Smooth muscle cell (in vitro differentiated cells): ENCODE results near the gene TMEM255B. TPM values are rescaled to one million over a fixed set of nuclear protein-coding genes. Genes with fewer than 3 reads are reported as not detected.

ENCODE experiments used
- DNase-seq: peaks from one replicate; lab custom pipeline; 2025; ENCODE audit not compliant: unreplicated experiment; lab: John Stamatoyannopoulos, UW
- H2AFZ ChIP-seq: fragments of 200-600 bp; sonication (generic); 2 replicates; pipeline ENCODE4 v1.6.0; 2016; ENCODE audit warnings: antibody characterized with exemption, low read depth, mild to moderate bottlenecking
- H3F3A ChIP-seq: fragments of 200-600 bp; sonication (generic); 2 replicates; pipeline ENCODE4 v1.6.0; 2017; ENCODE audit warnings: antibody characterized with exemption, low read depth
- H3K27ac ChIP-seq: fragments of 200-600 bp; sonication (generic); 2 replicates; pipeline ENCODE4 v1.5.1; 2016; ENCODE audit warnings: low read depth, mild to moderate bottlenecking
- H3K27me3 ChIP-seq: fragments of 200-600 bp; sonication (generic); 2 replicates; pipeline ENCODE4 v1.6.1; 2016; ENCODE audit warnings: low read depth, mild to moderate bottlenecking
- H3K36me3 ChIP-seq: fragments of 200-600 bp; sonication (generic); 2 replicates; pipeline ENCODE4 v1.5.1; 2016; ENCODE audit warnings: low read depth
- H3K4me1 ChIP-seq: fragments of 200-600 bp; sonication (generic); 2 replicates; pipeline ENCODE4 v1.5.1; 2016; ENCODE audit warnings: low read depth
- H3K4me2 ChIP-seq: fragments of 200-600 bp; sonication (generic); 2 replicates; pipeline ENCODE4 v1.6.0; 2016; ENCODE audit warnings: mild to moderate bottlenecking
- H3K4me3 ChIP-seq: fragments of 200-600 bp; sonication (generic); 2 replicates; pipeline ENCODE4 v1.5.1; 2016; ENCODE audit warnings: mild to moderate bottlenecking
- H3K79me2 ChIP-seq: fragments of 200-600 bp; sonication (generic); 2 replicates; pipeline ENCODE4 v1.6.0; 2016; ENCODE audit warnings: low read depth, mild to moderate bottlenecking
- H3K9ac ChIP-seq: fragments of 200-600 bp; sonication (generic); 2 replicates; pipeline ENCODE4 v1.6.0; 2016; ENCODE audit warnings: low read depth
- H3K9me3 ChIP-seq: fragments of 200-600 bp; sonication (generic); replicated peaks from 2 replicates; pipeline ENCODE4 v1.5.1; 2016; ENCODE audit warnings: low read depth
- H4K20me1 ChIP-seq: fragments of 200-600 bp; sonication (generic); 2 replicates; pipeline ENCODE4 v1.6.0; 2016; ENCODE audit warnings: low read depth
- CTCF ChIP-seq: fragments of 200-600 bp; sonication (generic); IDR thresholded peaks from 2 replicates; pipeline ENCODE4 v1.5.1; 2017; ENCODE audit warnings: borderline replicate concordance, mild to moderate bottlenecking, antibody characterized with exemption; ENCODE audit not compliant: insufficient read depth, poor library complexity, severe bottlenecking
- WGBS: methylation state at CpG from one replicate; pipeline ENCODE4 v1.1.7; 2016; ENCODE audit warnings: low lambda C conversion rate; 5-methylcytosine and 5-hydroxymethylcytosine counted together
- polyA plus RNA-seq: library from polyadenylated mRNA; unstranded; fragments of >200 nt; fragmentation: Nextera tagmentation; extraction: Ambion mirVana; gene quantifications from 2 replicates; pipeline ENCODE4 v1.2.1, GENCODE V29; 2016
- total RNA-seq: library from RNA; depleted of rRNA; stranded (reverse); fragments of >200 nt; gene quantifications from 2 replicates; pipeline ENCODE4 v1.2.3, GENCODE V29; 2014

The TMEM255B gene
- total and polyA plus RNA-seq, 2 experiments from 2014 or later = 0.22 to 2.1 TPM

GRCh38 chr13:113763254-113763653, 4.2 kb downstream of the TMEM255B start:
- Histone ChIP-seq H3K27me3 (peaks cover 40% of the 10 kb centered on the region), H3K4me1 (no peaks in the 10 kb centered on the region), H3K27ac (no peak overlapping the region), H4K20me1 (no peaks in the 10 kb centered on the region), H3K9ac (no peak overlapping the region), H3K36me3 (no peaks in the 10 kb centered on the region), H3K79me2 (no peaks in the 10 kb centered on the region), H3F3A (no peaks in the 10 kb centered on the region), H3K4me2 (no peak overlapping the region), H2AFZ (no peak overlapping the region), H3K9me3 (no peaks in the 10 kb centered on the region), H3K4me3 (no peak overlapping the region)
- WGBS = 87% methylated on average over 13 of the region's 13 CpGs
- no peak for DNase-seq
- TF ChIP-seq CTCF = no peak

- H4K20me1 ChIP-seq = no peaks in the 10 kb centered on the region
- WGBS = 88% methylated on average over 25 of the region's 25 CpGs
- no peak overlapping the region for H3K9ac ChIP-seq
- DNase-seq = no peak
- H3K79me2 ChIP-seq = no peaks in the 10 kb centered on the region
- peaks cover 40% of the 10 kb centered on the region for H3K27me3 ChIP-seq
- H3K4me1 ChIP-seq = no peaks in the 10 kb centered on the region
- H3K27ac ChIP-seq = no peak overlapping the region
- H2AFZ ChIP-seq = no peak overlapping the region
- no peaks in the 10 kb centered on the region for H3K36me3 ChIP-seq
- H3K4me2 ChIP-seq = no peak overlapping the region
- H3K4me3 ChIP-seq = no peak overlapping the region
- no peaks in the 10 kb centered on the region for H3F3A ChIP-seq
- TF ChIP-seq CTCF = no peak
- H3K9me3 ChIP-seq = no peaks in the 10 kb centered on the region
These were observed 5.2 kb downstream of the TMEM255B start for GRCh38 chr13:113763961-113764792.

- no peaks in the 10 kb centered on the region for H3K9me3 ChIP-seq
- H3K4me2 ChIP-seq = no peak overlapping the region
- H3K9ac ChIP-seq = no peak overlapping the region
- no peaks in the 10 kb centered on the region for H4K20me1 ChIP-seq
- H3K4me1 ChIP-seq = no peaks in the 10 kb centered on the region
- WGBS = 92% methylated on average over 19 of the region's 19 CpGs
- H3K36me3 ChIP-seq = no peaks in the 10 kb centered on the region
- no peak overlapping the region for H3K27ac ChIP-seq
- H3K4me3 ChIP-seq = no peak overlapping the region
- H3F3A ChIP-seq = no peaks in the 10 kb centered on the region
- no peaks in the 10 kb centered on the region for H3K79me2 ChIP-seq
- DNase-seq = no peak
- TF ChIP-seq CTCF = no peak
- no peak overlapping the region for H2AFZ ChIP-seq
- peaks cover 33% of the 10 kb centered on the region for H3K27me3 ChIP-seq
These were observed 6.0 kb downstream of the TMEM255B start for GRCh38 chr13:113764793-113765563.
